Endothelial cell of umbilical vein (primary cell): ENCODE results near the gene RAB8B. TPM values are rescaled to one million over a fixed set of nuclear protein-coding genes. Genes with fewer than 3 reads are reported as not detected.

Experiments used
- BruUV-seq: library from RNA; stranded (reverse); fragments of 400-500 nt; replicated peaks from 2 replicates; lab custom pipeline; 2021; lab: Mats Ljungman, UMichigan
- CTCF ChIA-PET: fragments of 300-600, 350-600 bp; sonication (Branson Sonifier 250); formaldehyde crosslinking; loops from one replicate; lab custom pipeline; 2021; ENCODE audit warnings: antibody characterized with exemption, inconsistent platforms; lab: Charles Lee
- POLR2A ChIA-PET: fragments of 300-600, 350-600 bp; sonication (Branson Sonifier 250); formaldehyde crosslinking; loops from one replicate; lab custom pipeline; 2021; ENCODE audit warnings: antibody characterized with exemption, inconsistent platforms; lab: Charles Lee
- DNase-seq: peaks from one replicate; pipeline ENCODE4 v3.0.0-alpha.2; 2011; ENCODE audit warnings: low read depth, low spot score
- FAIRE-seq: peaks from 2 replicates; lab custom pipeline; 2011; peaks lifted over from hg19 to GRCh38; lab: Jason Lieb, UNC
- H2AFZ ChIP-seq: 2 replicates; pipeline ENCODE4 v1.6.0; 2012; ENCODE audit warnings: low read depth, low read length, control low read depth, inconsistent platforms
- H3K27ac ChIP-seq: 2 replicates; pipeline ENCODE4 v1.5.1; 2011; ENCODE audit warnings: low read depth, mild to moderate bottlenecking, control low read depth, low read length, moderate library complexity; ENCODE audit not compliant: insufficient read depth
- H3K27me3 ChIP-seq, 2 experiments: 2 replicates each; pipeline versions ENCODE4 v1.6.0 to v1.6.1; 2011; ENCODE audit warnings: low read length in 2 of 2, mixed read lengths in 1 of 2; ENCODE audit not compliant: control insufficient read depth in 2 of 2, insufficient read depth in 2 of 2
- H3K36me3 ChIP-seq, 2 experiments: 2 replicates in 1 of 2; 3 replicates in 1 of 2; pipeline ENCODE4 v1.5.1; 2011; ENCODE audit warnings: low read length in 2 of 2, mild to moderate bottlenecking in 1 of 2, moderate library complexity in 1 of 2; ENCODE audit not compliant: control insufficient read depth in 2 of 2, insufficient read depth in 2 of 2; ENCODE audit errors: extremely low read depth in 1 of 2
- H3K4me1 ChIP-seq: 3 replicates; pipeline ENCODE4 v1.5.1; 2011; ENCODE audit warnings: mild to moderate bottlenecking, low read length; ENCODE audit not compliant: control insufficient read depth, insufficient read depth; ENCODE audit errors: extremely low read depth
- H3K4me2 ChIP-seq: 2 replicates; pipeline ENCODE4 v1.6.1; 2011; ENCODE audit warnings: low read length, control low read depth, mixed read lengths; ENCODE audit not compliant: insufficient read depth
- H3K4me3 ChIP-seq, 3 experiments: fragments of 200-600 bp in 1 of 3; sonication (generic), shearing (Covaris generic) in 1 of 3; replicated peaks in 1 of 3; 2 replicates each; pipeline ENCODE4 v1.5.1; 2011 to 2016; ENCODE audit warnings: control low read depth in 3 of 3, low read length in 3 of 3, mild to moderate bottlenecking in 2 of 3, inconsistent platforms in 1 of 3, low read depth in 1 of 3, moderate library complexity in 1 of 3; ENCODE audit not compliant: insufficient read depth in 1 of 3
- H3K79me2 ChIP-seq: 2 replicates; pipeline ENCODE4 v1.6.0; 2012; ENCODE audit warnings: low read length, inconsistent platforms; ENCODE audit not compliant: control insufficient read depth, insufficient read depth
- H3K9ac ChIP-seq: replicated peaks from 2 replicates; pipeline ENCODE3; 2011; ENCODE audit warnings: low read length, control low read depth; ENCODE audit not compliant: insufficient read depth; ENCODE audit errors: extremely low read depth
- H3K9me1 ChIP-seq: replicated peaks from 3 replicates; pipeline ENCODE4 v1.6.0; 2011; ENCODE audit warnings: mild to moderate bottlenecking, low read length; ENCODE audit not compliant: control insufficient read depth, insufficient read depth; ENCODE audit errors: extremely low read depth
- H3K9me3 ChIP-seq: replicated peaks from 2 replicates; pipeline ENCODE4 v1.5.1; 2012; ENCODE audit warnings: low read length, inconsistent platforms; ENCODE audit not compliant: control insufficient read depth, insufficient read depth
- H4K20me1 ChIP-seq: replicated peaks from 2 replicates; pipeline ENCODE3; 2011; ENCODE audit warnings: mild to moderate bottlenecking, low read length; ENCODE audit not compliant: control insufficient read depth, insufficient read depth; ENCODE audit errors: extremely low read depth
- CTCF ChIP-seq, 2 donors: IDR thresholded peaks; 1 replicate in 1 of 2; 2 replicates in 1 of 2; pipeline ENCODE4 v1.5.1; 2011; ENCODE audit warnings: low read length in 2 of 2, mild to moderate bottlenecking in 2 of 2, moderate library complexity in 2 of 2, control low read depth in 1 of 2, inconsistent platforms in 1 of 2, low read depth in 1 of 2; ENCODE audit not compliant: insufficient read depth in 1 of 2; ENCODE audit errors: extremely low read depth in 1 of 2
- EZH2 ChIP-seq: IDR thresholded peaks from 2 replicates; pipeline ENCODE4 v1.6.1; 2012; ENCODE audit warnings: borderline replicate concordance, low read depth, mild to moderate bottlenecking, moderate library complexity, low read length, inconsistent platforms; ENCODE audit not compliant: severe bottlenecking
- FOS ChIP-seq: IDR thresholded peaks from 2 replicates; pipeline ENCODE4 v1.6.1; 2011; ENCODE audit warnings: mild to moderate bottlenecking, low read length, moderate library complexity, borderline replicate concordance; ENCODE audit not compliant: insufficient read depth
- GATA2 ChIP-seq: IDR thresholded peaks from 2 replicates; pipeline ENCODE4 v1.7.0; 2011; ENCODE audit warnings: low read depth, mild to moderate bottlenecking, moderate library complexity, mixed read lengths, low read length; ENCODE audit not compliant: insufficient read length, insufficient read depth
- JUN ChIP-seq: IDR thresholded peaks from 2 replicates; pipeline ENCODE4 v1.6.1; 2011; ENCODE audit warnings: borderline replicate concordance, low read depth; ENCODE audit not compliant: insufficient read length, insufficient read depth
- MAX ChIP-seq: IDR thresholded peaks from 2 replicates; pipeline ENCODE4 v1.6.1; 2011; ENCODE audit not compliant: insufficient read depth, insufficient read length
- MYC ChIP-seq: IDR thresholded peaks from one replicate; pipeline ENCODE4 v1.6.1; 2011; ENCODE audit warnings: mild to moderate bottlenecking, low read depth, low read length
- POLR2A ChIP-seq: IDR thresholded peaks from 2 replicates; pipeline ENCODE4 v1.6.1; 2012; ENCODE audit warnings: low read depth, mild to moderate bottlenecking, control low read depth, low read length
- POLR2AphosphoS5 ChIP-seq: IDR thresholded peaks from 2 replicates; pipeline ENCODE4 v1.6.1; 2012; ENCODE audit warnings: low read depth, mild to moderate bottlenecking, control low read depth, low read length, moderate library complexity; ENCODE audit not compliant: insufficient read depth
- dilution Hi-C: fragments of 300-500 bp; cut with MboI; formaldehyde crosslinking; loops from one replicate; pipeline ENCODE4 v1.15.0; 2019; ENCODE audit warnings: low sequenced_read_pairs; ENCODE audit not compliant: extremely low pct_ligation_motif_present
- intact Hi-C: fragments of 100-400 bp; cut with micrococcal nuclease; formaldehyde crosslinking; loops from one replicate; pipeline ENCODE4 v1.10.0; 2022
- polyA plus RNA-seq, 4 experiments: library from polyadenylated mRNA; depleted of rRNA in 3 of 4; stranded (reverse) in 3 of 4; unstranded in 1 of 4; fragments of >200 nt; gene quantifications; 2 replicates each; pipeline versions ENCODE4 v1.2.1 to v1.2.3, GENCODE V29; 2011 to 2012; ENCODE audit warnings: missing spikeins in 1 of 4
- total RNA-seq: library from RNA; stranded (reverse); gene quantifications from 2 replicates; pipeline ENCODE4 v1.2.3, GENCODE V29; 2021

Gene RAB8B
- total and polyA plus RNA-seq, 2 donors (not counting 3 experiments of a cell fraction or from before 2014, with no cell fraction given): 10.4 to 52.5 TPM

GRCh38 chr15:63218100-63218808 lies 28.8 kb downstream of the RAB8B start:
- no peak for DNase-seq
- Histone ChIP-seq H3K4me2 (peak overlapping the region; percentile 38), H3K9ac (no peak overlapping the region), H4K20me1 (no peaks in the 10 kb centered on the region), H3K9me3 (no peaks in the 10 kb centered on the region), H3K27me3 (no peaks in the 10 kb centered on the region), H3K9me1 (peaks cover 3% of the 10 kb centered on the region), H3K27ac (peak overlapping the region; percentile 39), H3K4me3 (no peak overlapping the region), H3K36me3 (no peaks in the 10 kb centered on the region), H2AFZ (no peak overlapping the region), H3K79me2 (peaks cover 70% of the 10 kb centered on the region), H3K4me1 (peaks cover 41% of the 10 kb centered on the region)
- intact Hi-C loops (no loop called here), dilution Hi-C loops (no loop called here)
- BruUV-seq: no TSS peak
- POLR2A ChIA-PET: interaction anchor here (0.6 kb wide), 1 partner anchor 305 kb away, joined by 5 read pairs; no protein-coding TSS in a partner anchor
- CTCF ChIA-PET: interaction anchor here (1.0 to 2.5 kb wide), 7 partner anchors 8 to 171 kb away, joined by 3 to 6 read pairs (median 4); no protein-coding TSS in a partner anchor
- no peak for FAIRE-seq
- TF ChIP-seq GATA2: no peak
- peak; percentile 11 for TF ChIP-seq FOS

GRCh38 chr15:63219196-63219710 lies 29.8 kb downstream of the RAB8B start:
- BruUV-seq: no TSS peak
- CTCF ChIA-PET: interaction anchor here (1.2 kb wide), 1 partner anchor 11 kb away, joined by 4 read pairs; no protein-coding TSS in a partner anchor
- DNase-seq (no peak), FAIRE-seq (no peak)
- Histone ChIP-seq H3K4me1 (peaks cover 40% of the 10 kb centered on the region), H3K79me2 (peaks cover 68% of the 10 kb centered on the region), H3K4me2 (no peak overlapping the region), H3K27ac (no peak overlapping the region), H4K20me1 (no peaks in the 10 kb centered on the region), H3K4me3 (no peak overlapping the region), H3K9me3 (no peaks in the 10 kb centered on the region), H3K27me3 (no peaks in the 10 kb centered on the region), H3K36me3 (no peaks in the 10 kb centered on the region), H3K9ac (no peak overlapping the region), H3K9me1 (peaks cover 3% of the 10 kb centered on the region), H2AFZ (no peak overlapping the region)
- dilution Hi-C loops (no loop called here), intact Hi-C loops (no loop called here)
- TF ChIP-seq MAX (no peak), POLR2A (no peak), CTCF (IDR thresholded peaks at IDR 0.05; ENCODE audit: extremely low read depth in 1 of 2, insufficient read depth in 1 of 2, low read depth in 1 of 2, low read length in 2 of 2) (no peak), POLR2AphosphoS5 (no peak), FOS (no peak), JUN (no peak), MYC (no peak), EZH2 (no peak), GATA2 (no peak)
- POLR2A ChIA-PET: no interaction called here
